ENCODE measurements around the gene GALNT13.

GRCh38 chr2:154032220-154032619 lies 160.5 kb downstream of the GALNT13 start:
- no peak for TF ChIP-seq CTCF (IDR thresholded peaks at IDR 0.05)
- TF ChIP-seq POLR2A (IDR thresholded peaks at IDR 0.05): no peak

Measured in testis (tissue), 2 donors.